ENCODE data around the gene ZNF567. TPM values are rescaled to one million over a fixed set of nuclear protein-coding genes. Genes with fewer than 3 reads are reported as not detected.
"Not testable (repeated sequence)": the region's sequence is repeated elsewhere in the genome, so short reads cannot be mapped to it uniquely, and the experiment has no call there.

Gene ZNF567
- polyA plus RNA-seq (2013, experiment 1 of 2; ENCODE audit: insufficient read length), result 4.5 TPM
- polyA plus RNA-seq (2013, experiment 2 of 2; ENCODE audit: insufficient read length), result 3.6 TPM

DNA sequence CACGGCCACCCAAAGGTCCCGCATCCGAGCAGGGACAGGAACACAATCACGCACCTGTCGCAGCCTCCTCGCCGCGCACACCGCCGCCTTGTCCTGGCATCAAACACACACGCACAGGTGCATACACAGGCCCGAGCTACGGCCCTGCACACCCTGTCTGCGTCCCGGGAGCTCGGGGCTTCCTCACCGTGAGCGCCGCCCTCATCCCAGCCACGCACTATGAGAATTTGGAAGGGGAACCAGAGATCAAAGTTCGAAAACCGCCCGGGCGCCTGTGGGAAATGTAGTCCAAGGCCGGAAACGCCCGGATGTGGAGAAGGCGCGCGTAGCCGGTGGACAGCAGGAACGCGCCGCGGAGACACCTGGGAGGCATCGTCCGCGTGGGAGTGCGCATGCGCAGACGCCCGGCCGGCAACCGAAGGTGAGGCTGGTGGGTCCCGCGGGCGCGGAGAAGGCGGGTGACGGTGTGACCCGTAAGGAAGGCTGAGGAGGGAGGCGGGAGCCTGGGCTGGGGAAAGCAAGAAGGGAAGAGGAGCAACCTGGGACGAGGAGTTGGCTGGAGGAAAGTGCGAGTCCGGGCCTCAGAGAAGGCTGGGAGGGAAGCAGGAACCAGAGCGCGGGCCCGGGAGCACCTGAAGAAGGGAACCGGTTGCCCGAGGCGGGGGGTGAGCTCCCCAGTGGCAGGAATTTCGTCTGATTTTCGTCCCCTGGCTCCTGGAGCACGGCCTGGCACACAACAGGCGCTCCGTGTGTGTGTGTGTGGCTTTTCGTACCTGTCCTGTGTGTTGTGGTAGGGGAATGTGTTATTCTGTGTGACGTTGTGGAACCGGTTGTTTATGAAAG lies at the start of gene ZNF567:
TSS of gene ZNF567 (plus strand) at position 399 of the 843 bp plus-strand sequence. CDS start 7,256 bp downstream, outside the sequence.
- peak; percentile 95 for DNase-seq

DNA sequence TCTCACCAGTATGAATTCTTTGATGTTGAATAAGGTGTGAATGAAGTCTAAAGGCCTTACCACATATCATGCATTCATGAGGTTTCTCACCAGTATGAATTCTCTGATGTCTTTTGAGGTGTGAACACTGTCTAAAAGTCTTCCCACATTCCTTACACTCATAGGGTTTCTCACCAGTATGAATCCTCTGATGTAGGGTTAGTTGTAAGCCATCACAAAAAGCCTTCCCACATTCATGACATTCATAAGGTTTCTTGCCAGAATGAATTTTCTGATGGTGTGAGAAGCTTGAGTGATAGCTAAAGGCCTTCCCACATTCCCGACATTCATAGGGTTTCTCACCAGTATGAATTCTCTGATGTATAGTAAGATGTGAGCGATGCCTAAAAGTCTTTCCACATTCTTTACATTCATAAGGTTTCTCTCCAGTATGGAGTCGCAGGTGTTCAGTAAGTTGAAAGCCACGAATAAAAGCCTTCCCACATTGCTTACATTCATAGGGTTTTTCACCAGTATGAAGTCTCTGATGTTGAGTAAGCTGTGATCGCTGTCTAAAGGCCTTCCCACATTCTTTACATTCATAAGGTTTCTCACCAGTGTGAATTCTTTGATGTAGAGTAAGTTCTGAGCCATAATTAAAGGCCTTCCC lies 48.4 kb upstream of the ZNF567 start:
- DNase-seq, result no peak

DNA sequence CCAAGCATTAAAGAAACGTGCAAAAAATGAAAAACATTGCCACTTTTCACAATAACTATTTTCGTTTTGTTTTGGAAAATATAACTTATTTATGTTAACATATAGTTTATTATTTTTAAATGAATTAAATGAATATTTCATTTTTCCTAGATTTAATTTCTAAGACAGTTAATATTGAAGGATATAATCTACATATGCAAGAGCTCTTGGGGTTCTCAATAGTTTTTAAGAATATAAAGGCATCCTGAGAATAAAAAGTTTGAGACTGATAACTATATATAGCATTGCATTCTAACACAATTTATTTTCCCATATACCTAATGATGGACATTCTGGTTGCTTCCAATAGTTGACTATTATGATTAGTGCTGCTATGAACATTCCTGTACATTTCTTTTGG lies 40.7 kb upstream of the ZNF567 start:
- DNase-seq, result no peak

DNA sequence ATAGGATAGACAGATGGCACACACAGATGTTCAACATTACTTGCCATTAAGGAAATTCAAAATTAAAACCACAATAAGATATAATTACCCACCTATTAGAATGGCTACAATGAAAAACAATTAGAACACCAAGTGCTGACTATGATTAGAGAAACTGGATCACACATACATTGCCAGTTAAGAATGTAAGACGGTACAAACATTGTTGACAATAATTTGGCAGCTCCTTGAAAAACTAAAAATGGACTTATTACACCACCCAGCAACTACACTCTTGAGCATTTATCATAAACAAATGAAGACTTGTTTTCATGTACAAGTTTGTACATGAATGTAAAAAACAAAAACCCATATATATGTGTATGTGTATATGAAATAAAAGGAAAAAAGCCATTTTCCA lies 34.5 kb upstream of the ZNF567 start:
- DNase-seq, result no peak

DNA sequence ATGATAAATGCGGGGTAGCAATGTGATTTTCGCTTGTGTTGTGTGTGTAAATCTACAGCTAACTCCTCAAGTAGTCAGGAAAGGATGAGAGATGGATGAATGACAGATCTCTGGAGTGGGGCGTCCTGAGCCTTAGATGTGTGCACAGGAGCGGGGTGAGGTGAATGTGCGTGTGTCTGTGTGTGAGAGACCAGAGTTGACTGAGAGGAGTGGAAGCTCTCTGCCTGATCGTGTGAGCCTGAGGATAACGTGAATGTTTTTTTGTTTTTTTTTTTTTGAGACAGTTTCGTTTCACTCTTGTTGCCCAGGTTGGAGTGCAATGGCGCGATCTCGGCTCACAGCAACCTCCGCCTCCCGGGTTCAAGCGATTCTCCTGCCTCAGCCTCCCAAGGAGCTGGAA lies 21.6 kb upstream of the ZNF567 start:
- no peak for DNase-seq

DNA sequence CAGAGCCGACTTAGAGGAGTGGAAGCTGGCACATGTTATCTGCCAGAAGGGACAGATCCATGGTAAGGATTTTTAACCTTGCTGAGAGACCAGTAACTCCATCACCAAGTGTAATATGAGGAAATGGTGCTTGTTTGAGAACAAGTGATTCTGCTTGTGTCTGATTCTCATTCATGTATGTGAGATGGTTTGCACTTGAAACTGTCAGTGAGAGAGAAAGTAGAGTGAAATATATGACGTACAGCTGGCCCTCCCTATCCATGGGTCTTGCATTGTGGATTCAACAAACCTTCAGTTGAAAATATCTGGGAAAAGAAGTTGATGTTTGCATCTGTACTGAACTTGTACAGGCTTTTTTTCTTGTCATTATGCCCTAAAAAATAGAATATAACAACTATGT lies 18.8 kb upstream of the ZNF567 start:
- no peak for DNase-seq

DNA sequence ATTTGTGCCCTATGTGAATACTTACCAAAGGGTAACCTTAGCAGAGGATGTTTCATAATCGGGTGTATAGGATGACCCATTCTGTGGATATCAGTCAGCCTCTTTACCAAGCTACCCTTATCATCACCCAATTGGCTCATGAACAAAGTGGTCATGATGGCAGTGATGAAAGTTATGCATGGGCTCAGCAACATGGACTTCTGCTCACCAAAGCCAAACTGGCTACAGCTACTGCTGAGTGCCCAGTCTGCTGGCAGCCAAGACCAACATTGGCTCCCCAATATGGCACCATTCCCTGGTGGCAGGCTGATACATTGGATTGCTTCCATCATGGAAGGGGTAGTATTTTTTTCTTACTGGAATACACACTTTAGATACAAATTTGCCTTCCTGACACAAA lies 15.0 kb upstream of the ZNF567 start:
- DNase-seq, result no peak

DNA sequence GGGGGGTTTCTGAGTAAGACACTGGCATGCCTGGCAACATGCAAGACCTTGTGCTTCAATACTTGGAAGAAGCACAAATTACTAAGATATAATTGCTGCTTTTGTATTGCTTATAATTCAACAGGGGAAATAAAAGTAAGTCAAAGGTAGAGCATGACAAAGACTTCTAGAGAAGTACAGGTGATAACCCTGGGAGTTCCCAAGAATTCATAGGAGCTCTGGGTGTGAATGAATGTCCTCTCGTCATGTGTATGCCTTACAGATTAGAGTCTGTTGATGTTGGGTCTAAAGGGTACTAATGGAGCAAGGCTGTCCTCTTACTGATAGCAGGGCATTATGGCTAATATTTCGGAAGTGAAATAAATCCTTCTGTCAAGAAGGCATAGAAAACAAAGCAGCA lies 13.2 kb upstream of the ZNF567 start:
- DNase-seq, result no peak

DNA sequence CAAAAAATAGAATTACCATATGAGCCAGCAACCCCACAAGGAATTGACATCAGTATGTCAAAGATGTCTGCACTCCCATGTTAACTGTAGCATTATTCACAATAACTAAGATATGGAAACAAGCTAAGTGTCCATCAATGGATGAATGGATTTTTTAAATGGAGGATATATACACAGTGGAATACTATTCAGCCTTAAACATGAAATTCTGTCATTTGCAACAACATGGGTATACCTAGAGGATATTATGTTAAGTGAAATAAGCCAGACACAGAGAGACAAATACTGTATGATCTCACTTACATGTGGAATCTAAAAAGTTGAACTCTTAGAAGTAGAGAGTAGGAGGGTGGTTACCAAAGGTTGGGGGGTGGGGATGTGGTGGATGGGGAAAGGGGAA lies 8.0 kb upstream of the ZNF567 start:
- DNase-seq, result no peak

DNA sequence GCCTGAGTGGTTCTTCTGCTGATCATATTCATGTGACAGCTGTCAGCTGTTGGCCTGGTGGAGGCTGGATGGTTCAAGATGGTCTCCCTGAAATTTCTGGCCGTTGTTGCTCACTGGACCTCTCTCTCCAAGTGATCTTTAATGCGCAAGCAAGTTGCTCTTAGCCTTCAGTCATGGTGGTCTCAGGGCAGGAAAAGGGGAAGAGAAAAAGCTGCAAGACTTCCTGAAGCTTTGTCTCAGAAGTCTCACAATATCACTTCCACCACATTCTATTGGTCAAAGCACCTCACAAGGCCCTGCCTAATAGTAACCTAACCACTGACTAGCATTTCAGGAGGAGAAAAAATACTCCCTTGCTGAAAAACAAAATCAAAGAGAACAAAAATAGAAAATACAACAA lies 1.6 kb upstream of the ZNF567 start:
- no peak for DNase-seq

DNA sequence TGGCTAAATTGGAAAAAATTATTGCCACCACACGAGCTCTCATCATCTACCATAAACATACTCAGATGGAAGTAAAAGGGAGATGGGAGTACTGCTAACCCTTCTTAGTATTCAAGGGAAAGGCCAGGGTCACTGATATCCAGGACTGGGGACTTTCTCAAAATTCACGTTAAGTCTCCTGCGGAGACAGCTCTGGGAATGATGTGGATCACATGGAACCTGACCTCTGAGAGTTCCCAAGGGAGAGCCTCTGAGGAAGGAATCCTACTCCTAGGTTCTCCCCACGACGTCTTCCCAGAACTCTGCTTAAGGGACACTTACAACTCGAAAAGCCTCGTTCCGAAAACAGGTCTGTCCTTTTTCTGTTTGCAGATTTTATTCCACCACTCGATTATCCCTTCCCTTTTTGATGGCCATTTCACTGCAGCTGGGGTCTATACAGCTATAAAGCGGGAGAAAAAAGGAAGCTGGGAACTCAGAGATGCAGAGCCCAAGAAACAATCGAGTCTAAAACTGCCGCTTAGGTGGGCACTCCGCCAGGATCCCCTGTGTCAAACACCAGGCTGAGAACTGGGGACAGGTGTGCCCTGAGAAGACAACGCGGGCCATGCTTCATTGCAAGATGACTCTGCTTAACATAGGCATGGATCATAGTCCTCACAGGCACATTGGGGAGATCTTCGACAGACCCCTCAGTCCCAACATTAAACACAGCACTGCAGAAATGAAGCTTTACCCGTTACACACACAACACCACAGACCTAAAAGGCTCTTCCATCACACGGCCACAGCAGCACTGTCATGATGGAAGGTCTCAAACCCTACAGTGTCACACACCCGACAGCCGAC lies 823 bp upstream of the ZNF567 start:
- DNase-seq, result no peak

DNA sequence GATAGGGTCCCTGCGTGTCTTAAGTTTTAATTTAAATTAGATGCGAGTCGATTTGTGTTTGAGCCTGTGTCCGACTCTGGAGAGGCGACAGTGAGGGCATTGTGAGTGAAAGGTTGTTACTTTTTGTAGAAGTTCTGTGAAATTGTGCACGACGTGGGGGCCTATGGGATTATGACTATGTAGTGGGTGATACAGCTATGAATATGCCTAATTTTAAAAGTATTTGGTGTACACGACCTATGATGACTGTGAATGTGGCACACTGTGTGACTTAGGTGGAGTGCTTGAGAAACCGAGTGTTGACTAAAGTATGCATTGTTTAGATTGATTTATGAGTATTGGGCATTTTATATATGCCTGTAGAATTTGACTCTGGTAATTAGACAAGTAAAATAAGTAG lies 646 bp downstream of the ZNF567 start:
- DNase-seq, result no peak

DNA sequence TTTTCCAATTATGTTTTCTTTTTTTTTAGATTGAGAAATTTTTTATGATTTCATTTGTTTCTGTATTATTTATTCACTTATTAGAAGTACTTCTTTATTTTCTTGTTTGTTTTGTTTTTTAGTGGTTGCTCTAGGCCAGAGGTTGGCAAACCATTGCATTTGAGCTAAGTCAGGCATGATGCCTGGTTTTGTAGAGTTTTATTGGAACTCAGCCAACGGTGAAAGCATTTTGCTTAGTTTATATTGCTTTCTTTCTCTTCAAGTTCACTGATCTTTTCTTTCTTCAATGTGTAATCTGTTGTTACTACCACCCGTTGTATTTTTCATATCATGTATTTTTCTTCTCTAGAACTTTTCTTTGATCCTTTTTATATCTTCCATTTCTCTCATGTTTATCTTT lies 19.7 kb downstream of the ZNF567 start:
- DNase-seq, result no peak

DNA sequence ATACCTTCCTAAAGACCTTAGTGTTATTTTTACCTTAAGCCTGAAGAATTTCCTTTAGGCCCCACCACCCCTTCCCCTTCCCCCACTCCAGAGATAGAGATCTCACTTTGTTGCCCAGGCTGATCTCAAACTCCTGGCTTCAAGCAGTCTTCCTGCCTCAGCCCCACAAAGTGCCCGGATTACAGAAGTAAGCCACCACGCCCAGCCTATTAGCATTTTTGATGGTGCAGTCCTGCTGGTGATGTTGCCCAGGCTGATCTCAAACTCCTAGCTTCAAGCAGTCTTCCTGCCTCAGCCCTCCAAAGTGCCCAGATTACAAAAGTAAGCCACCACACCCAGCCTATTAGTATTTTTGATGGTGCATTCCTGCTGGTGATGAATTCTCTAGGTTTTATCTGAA lies 22.0 kb downstream of the ZNF567 start:
- no peak for DNase-seq

DNA sequence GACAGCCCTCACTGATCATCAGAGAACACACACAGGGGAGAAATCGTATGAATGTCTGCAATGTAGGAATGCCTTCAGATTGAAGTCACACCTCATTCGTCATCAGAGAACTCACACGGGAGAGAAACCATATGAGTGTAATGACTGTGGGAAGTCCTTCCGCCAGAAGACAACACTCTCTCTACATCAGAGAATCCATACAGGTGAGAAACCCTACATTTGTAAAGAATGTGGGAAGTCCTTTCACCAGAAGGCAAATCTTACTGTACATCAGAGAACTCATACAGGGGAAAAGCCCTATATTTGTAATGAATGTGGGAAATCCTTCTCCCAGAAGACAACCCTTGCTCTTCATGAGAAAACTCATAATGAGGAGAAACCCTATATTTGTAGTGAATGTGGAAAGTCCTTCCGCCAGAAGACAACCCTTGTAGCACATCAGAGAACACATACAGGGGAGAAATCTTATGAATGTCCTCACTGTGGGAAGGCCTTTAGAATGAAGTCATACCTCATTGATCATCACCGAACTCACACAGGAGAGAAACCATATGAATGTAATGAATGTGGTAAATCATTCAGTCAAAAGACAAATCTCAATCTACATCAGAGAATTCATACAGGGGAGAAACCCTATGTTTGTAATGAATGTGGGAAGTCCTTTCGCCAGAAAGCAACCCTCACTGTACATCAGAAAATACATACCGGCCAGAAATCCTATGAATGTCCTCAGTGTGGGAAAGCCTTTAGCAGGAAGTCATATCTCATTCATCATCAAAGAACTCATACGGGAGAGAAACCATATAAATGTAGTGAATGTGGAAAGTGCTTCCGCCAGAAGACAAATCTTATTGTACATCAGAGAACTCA lies 32.5 kb downstream of the ZNF567 start:
- peak; percentile 0 for DNase-seq

DNA sequence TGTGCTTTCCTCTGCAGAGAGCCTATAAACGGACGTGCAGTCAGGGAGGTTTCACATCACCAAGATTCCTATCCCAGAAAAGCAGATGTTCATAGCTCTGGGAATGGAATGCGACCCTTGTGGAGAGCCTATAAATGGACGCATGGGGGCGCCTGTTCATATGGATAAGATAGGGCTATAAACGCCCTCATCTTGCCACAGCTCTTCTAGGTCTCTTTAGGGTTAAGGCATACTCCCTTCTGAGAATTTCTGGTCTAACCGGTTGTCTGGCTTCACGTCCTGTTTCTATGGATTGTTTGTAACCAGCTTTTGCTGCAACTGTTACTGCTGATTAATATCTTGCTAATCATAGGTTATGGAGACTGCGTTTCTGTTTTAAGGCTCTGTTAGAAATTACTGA lies 48.8 kb downstream of the ZNF567 start:
- DNase-seq, result not testable (repeated sequence)

DNA sequence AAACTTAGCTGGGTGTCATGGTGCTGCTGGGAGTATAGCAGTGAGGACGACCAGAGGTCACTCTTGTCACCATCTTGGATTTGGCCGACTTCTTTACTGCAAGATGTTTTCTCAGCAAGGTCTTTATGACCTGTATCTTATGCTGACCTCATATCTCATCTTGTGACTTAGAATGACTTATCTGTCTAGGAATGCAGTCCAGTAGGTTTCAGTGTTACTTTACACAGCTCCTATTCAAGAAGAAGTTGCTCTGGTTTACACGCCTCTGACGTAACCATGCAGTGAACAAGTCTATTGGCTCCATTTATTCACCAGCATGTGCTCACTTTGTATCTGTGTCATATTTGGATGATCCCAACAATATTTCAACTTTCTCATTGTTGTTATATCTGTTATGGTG lies 58.5 kb downstream of the ZNF567 start:
- DNase-seq, result no peak

DNA sequence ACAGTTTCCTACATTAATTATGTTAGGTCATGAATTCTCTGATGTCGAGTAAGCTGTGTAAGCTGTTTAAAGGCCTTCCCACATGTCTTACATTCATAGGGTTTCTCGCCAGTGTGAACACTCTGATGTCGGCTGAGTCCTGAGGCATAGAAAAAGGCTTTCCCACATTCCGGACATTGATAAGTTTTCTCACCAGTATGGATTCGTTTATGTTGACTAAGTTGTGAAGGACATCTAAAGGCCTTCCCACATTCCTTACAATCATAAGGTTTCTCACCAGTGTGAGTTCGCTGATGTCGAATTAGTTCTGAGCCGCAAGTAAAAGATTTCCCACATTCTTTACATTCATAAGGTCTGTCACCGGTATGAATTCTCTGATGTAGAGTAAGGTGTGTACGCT lies 60.3 kb downstream of the ZNF567 start:
- DNase-seq, result no peak

DNA sequence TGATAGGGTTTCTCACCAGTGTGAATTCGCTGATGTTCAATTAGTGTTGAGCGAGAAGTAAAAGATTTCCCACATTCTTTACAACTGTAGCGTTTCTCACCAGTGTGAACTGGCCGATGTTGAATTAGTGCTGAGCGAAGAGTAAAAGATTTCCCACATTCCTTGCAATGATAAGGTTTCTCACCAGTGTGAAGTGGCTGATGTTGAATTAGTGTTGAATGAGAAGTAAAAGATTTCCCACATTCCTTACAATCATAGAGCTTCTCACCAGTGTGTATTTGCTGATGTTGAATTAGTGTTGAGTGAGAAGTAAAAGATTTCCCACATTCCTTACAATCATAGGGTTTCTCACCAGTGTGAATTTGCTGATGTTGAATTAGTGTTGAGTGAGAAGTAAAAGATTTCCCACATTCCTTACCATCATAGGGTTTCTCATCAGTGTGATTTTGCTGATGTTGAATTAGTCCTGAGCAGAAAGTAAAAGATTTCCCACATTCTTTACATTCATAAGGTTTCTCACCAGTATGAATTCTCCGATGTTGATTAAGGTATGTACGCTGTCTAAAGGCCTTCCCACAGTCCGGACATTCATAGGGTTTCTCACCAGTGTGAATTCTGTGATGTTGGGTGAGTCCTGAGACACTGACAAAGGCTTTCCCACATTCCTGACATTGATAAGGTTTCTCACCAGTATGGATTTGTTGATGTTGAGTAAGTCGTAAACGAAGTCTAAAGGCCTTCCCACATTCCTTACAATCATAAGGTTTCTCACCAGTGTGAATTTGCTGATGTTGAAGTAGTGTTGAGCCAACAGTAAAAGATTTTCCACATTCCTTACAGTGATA lies 61.2 kb downstream of the ZNF567 start:
- no peak for DNase-seq

DNA sequence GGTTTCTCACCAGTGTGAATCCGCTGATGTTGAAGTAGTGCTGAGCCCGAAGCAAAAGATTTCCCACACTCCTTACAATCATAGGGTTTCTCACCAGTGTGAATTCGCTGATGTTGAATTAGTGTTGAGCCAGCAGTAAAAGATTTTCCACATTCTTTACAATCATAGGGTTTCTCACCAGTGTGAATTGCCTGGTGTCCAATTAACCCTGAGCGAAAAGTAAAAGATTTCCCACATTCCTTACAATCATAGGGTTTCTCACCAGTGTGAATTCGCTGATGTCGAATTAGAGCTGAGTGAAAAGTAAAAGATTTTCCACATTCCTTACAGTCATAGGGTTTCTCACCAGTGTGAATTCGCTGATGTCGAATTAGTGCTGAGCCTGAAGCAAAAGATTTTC lies 62.2 kb downstream of the ZNF567 start:
- DNase-seq, result not testable (repeated sequence)

DNA sequence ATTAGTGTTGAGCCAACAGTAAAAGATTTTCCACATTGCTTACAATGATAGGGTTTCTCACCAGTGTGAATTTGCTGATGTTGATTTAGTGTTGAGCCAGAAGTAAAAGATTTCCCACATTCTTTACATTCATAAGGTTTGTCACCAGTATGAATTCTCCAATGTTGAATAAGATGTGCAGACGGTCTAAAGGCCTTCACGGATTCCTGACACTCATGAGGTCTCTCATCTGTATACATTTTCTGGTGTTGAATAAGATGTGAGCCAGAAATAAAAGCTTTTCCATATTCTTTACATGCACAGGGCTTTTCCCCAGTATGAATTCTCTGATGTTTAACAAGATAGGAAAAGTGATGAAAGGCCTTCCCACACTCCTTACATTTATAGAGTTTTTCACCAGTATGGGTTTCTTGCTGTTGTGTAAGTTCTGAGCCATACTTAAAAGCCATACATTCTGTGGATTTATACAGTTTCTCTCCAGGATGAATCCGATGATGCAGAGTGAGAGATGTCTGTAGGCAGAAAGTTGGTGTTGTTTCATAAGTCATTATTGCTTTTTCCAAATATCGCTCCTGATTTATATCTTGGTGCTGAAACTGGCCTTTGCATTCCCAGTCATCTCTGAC lies 62.8 kb downstream of the ZNF567 start:
- no peak for DNase-seq

Data from fibroblast of skin of abdomen (primary cell).